DOHH2 (cell line): ENCODE measurements around the gene OR2W3.

ENCODE experiments used
- CTCF ChIP-seq: fragments of 200-600 bp; sonication (generic); IDR thresholded peaks from one replicate; pipeline ENCODE4 v1.5.1; 2014; ENCODE audit warnings: antibody characterized with exemption, mild to moderate bottlenecking, low read depth, low read length; ENCODE audit not compliant: poor library complexity, severe bottlenecking
- EZH2phosphoT487 ChIP-seq: fragments of 200-600 bp; sonication (generic); IDR thresholded peaks from 2 replicates; pipeline ENCODE4 v1.6.1; 2017; ENCODE audit warnings: borderline replicate concordance, mild to moderate bottlenecking, antibody characterized with exemption, low read length, moderate library complexity, mixed read lengths

DNA sequence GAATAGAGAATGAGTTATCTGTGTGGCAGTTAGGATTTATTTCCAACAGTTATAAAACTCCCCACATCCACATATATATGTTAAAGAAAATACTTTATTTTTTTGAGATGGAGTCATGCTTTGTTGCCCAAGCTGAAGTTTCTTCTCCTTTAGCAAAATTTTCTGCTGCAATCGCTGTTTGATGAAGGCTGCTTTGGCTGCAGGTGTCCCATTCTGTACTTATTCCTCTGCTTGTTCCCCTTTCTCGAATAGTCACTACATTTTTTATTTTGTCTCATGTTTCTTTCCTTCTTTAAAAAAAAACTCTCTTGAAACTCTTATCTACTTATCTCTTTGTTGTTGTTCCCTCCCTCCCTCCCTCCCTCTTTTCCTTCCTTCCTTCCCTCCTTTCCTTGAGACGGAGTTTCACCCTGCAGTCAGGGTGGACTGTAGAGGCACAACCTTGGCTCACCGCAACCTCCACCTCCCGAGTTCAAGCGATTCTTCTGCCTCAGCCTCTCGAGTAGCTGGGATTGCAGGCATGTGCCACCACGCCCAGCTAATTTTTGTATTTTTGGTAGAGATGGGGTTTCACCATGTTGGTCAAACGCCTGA is 10.6 kb downstream of the OR2W3 start:
- no peak for TF ChIP-seq CTCF
- no peak for TF ChIP-seq EZH2phosphoT487
